ENCODE data around the gene BCAS3.

Gene BCAS3

DNA sequence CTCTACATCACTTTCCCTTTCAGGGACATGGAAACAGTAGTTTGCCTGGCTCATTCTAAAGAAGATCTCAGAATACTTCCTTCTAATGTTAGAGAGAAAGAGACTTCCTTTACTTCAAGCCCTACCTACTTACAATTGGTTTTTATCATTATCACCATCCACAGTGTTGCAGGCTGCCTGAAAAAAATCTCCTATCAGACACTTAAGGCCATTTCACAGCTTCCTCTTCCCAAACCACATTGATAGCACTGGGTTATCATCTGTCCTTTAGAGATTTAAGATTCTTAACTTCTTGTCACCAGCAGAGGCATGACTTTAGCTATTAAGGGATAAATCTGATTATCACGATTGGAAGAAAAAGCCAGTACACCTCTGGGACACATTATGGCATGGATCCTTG, 543.5 kb downstream of the BCAS3 start:
- Histone ChIP-seq H3K36me3 (no peaks in the 10 kb centered on the region), H3K4me1 (peaks cover 16% of the 10 kb centered on the region), H3K27me3 (no peaks in the 10 kb centered on the region), H3K9me3 (no peaks in the 10 kb centered on the region), H3K4me3 (ENCODE audit: low read depth, low read length) (no peak overlapping the region)
- DNase-seq, result no peak
- TF ChIP-seq, protein P1, sequence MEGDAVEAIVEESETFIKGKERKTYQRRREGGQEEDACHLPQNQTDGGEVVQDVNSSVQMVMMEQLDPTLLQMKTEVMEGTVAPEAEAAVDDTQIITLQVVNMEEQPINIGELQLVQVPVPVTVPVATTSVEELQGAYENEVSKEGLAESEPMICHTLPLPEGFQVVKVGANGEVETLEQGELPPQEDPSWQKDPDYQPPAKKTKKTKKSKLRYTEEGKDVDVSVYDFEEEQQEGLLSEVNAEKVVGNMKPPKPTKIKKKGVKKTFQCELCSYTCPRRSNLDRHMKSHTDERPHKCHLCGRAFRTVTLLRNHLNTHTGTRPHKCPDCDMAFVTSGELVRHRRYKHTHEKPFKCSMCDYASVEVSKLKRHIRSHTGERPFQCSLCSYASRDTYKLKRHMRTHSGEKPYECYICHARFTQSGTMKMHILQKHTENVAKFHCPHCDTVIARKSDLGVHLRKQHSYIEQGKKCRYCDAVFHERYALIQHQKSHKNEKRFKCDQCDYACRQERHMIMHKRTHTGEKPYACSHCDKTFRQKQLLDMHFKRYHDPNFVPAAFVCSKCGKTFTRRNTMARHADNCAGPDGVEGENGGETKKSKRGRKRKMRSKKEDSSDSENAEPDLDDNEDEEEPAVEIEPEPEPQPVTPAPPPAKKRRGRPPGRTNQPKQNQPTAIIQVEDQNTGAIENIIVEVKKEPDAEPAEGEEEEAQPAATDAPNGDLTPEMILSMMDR (IDR thresholded peaks at IDR 0.05; ENCODE audit: low read depth, low read length), result no peak

DNA sequence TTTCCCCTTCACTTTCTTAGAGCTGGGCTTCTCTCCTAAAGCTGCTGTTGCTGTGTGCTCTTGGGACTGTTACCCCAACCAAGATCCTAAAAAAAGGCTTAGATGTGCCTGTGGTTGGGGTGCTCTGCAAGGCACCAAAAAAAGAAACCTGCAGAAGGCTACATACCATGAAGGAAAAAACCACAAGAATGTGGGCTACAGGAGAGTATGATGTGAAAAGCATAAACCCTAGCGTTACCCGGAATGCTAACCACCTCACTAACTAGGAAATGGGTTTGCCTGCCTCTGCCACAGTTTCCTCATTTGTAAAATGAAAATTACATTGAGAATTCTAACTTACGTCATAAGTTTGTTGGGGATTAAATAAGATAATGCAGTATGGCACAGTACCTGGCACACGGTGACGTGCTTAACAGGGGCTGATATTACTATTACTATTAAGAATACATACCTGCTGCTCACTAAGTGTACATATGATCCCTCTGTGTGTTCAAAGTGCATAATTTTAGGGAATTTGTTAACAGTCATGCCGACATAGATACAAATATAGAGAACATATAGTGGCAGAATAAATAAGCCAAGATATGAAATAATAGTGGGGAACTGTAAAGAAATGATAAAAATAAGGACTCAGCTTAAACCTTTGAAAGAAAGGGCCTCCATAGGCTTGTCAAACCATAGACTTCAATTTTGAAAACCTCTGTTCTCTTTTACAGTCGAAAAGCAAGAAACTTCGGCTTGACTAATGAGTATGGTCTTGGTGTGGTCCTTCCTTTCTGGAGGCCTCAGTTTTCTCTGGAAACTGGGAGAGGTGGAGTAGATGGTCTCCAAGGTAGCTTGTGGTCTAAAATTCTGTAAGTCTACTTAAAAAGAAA, 544.2 kb downstream of the BCAS3 start:
- Histone ChIP-seq H3K4me3 (ENCODE audit: low read depth, low read length) (no peak overlapping the region), H3K27me3 (no peaks in the 10 kb centered on the region), H3K9me3 (no peaks in the 10 kb centered on the region), H3K4me1 (peaks cover 16% of the 10 kb centered on the region), H3K36me3 (no peaks in the 10 kb centered on the region)
- DNase-seq, result no peak
- TF ChIP-seq, protein P1 (IDR thresholded peaks at IDR 0.05; ENCODE audit: low read depth, low read length), result no peak

DNA sequence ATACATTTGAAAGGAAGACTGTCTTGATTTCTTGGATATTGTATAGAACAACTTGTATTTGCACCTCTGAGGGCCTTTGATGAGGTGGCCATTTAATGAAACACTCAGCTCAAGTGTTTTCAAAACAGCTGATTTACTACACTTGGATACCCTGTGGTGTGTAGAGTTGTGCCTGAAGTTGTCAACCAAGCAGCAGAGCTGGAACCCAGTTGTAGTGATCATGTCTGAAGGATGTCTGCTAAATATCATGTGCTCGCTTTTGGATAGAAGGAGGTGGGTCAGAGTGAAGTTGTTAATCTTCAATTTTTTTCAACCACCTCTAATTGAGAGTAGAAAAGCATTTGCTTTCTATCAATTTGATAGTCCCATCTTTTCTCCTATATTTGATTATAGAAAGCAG, 546.1 kb downstream of the BCAS3 start:
- TF ChIP-seq, protein P1 (IDR thresholded peaks at IDR 0.05; ENCODE audit: low read depth, low read length), result no peak
- H3K9me3 ChIP-seq, result no peaks in the 10 kb centered on the region

DNA sequence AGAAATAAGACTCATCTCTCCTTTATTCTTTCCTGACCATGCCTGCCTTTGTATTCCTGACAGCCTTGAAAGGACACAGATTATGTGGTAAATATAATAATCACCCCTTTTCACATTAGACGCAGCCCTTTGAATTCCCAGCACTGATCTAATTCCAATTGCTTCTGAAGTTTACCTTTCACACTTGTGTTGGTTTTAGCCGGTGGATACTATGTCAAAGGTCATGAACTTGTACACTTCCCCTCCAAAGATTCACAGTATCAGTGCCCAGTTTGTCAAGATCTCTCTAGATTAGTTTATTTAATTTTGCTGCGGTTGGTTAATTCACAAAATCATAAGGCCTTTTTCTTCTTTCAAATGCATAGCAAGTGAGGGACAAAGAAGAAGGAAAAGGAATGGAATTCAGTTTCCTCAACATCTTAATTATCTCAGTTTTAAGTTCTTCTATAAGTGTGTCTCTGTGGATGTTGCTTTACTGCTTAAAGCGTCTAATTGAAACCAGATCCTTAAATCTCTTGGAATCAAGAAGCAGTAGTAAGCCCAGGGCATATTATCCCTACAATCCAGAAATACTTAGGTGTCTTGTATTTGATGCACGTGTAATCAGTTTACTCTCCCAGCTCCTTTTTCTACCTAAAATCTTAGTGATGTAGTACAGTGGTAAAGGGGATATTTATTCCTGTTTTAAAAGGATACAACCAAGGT, 547.7 kb downstream of the BCAS3 start:
- Histone ChIP-seq H3K9me3 (no peaks in the 10 kb centered on the region), H3K4me1 (peaks cover 6% of the 10 kb centered on the region), H3K27me3 (no peaks in the 10 kb centered on the region), H3K36me3 (no peaks in the 10 kb centered on the region), H3K4me3 (ENCODE audit: low read depth, low read length) (no peak overlapping the region)
- DNase-seq, result no peak
- TF ChIP-seq, protein P1 (IDR thresholded peaks at IDR 0.05; ENCODE audit: low read depth, low read length), result no peak

More for the DNA sequence above, 546.1 kb downstream of the BCAS3 start:
- Histone ChIP-seq H3K4me3 (ENCODE audit: low read depth, low read length) (no peak overlapping the region), H3K36me3 (no peaks in the 10 kb centered on the region), H3K27me3 (no peaks in the 10 kb centered on the region), H3K4me1 (peaks cover 16% of the 10 kb centered on the region)
- no peak for DNase-seq

DNA sequence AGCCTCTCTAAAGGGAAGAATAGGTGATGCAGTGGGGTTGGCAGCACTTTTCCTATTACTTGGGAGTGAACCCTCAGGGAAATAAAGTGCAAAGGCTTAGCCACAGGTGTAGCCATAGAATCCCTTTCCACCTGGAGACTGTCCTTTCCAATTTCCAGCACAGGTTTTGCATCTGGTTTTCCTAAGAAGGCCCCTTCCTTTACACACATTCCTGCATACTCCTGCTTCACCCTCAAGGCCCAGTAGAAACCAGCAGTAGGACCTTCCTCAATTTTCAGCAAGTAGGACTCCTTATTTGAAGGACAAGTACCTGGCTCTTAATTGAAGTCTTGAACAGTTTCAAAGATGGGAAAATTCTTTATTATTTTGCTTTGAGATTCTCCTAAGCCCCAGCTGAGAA, 550.2 kb downstream of the BCAS3 start:
- Histone ChIP-seq H3K9me3 (no peaks in the 10 kb centered on the region), H3K4me1 (peaks cover 3% of the 10 kb centered on the region), H3K27me3 (no peaks in the 10 kb centered on the region), H3K36me3 (no peaks in the 10 kb centered on the region), H3K4me3 (ENCODE audit: low read depth, low read length) (no peak overlapping the region)
- no peak for DNase-seq
- TF ChIP-seq, protein P1 (IDR thresholded peaks at IDR 0.05; ENCODE audit: low read depth, low read length), result no peak

DNA sequence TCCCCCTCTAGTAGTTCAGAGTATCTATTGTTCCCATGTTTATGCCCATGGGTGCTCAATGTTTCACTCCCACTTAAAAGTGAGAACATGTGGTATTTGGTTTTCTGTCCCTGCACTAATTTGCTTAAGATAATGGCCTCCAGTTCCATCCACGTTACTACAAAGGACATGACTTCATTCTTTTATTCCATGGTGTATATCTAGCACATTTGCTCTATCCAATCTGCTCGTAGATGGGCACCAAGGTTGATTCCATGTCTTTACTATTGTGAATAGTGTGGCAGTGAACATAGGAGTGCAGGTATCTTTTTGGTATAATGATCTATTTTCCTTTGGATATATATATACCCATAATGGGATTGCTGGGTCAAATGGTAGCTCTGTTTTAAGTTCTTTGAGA, 552.8 kb downstream of the BCAS3 start:
- H3K9me3 ChIP-seq, result no peaks in the 10 kb centered on the region
- H3K4me1 ChIP-seq, result peaks cover 9% of the 10 kb centered on the region
- no peak overlapping the region for H3K4me3 ChIP-seq (ENCODE audit: low read depth, low read length)
- no peaks in the 10 kb centered on the region for H3K36me3 ChIP-seq
- TF ChIP-seq, protein P1 (IDR thresholded peaks at IDR 0.05; ENCODE audit: low read depth, low read length), result no peak
- H3K27me3 ChIP-seq, result no peaks in the 10 kb centered on the region
- DNase-seq, result no peak
